GM23248 (cell line): ENCODE results near the gene CLVS2.

ENCODE experiments used
- EZH2 ChIP-seq: fragments of 200-600 bp; sonication (generic); IDR thresholded peaks from 2 replicates; pipeline ENCODE4 v1.6.1; 2018; ENCODE audit warnings: antibody characterized with exemption, mild to moderate bottlenecking; ENCODE audit not compliant: insufficient read depth, poor library complexity, severe bottlenecking
- EZH2phosphoT487 ChIP-seq: fragments of 200-600 bp; sonication (generic); IDR thresholded peaks from 2 replicates; pipeline ENCODE4 v1.6.1; 2018; ENCODE audit warnings: antibody characterized with exemption, moderate library complexity, mild to moderate bottlenecking, low read depth; ENCODE audit not compliant: insufficient read depth

DNA sequence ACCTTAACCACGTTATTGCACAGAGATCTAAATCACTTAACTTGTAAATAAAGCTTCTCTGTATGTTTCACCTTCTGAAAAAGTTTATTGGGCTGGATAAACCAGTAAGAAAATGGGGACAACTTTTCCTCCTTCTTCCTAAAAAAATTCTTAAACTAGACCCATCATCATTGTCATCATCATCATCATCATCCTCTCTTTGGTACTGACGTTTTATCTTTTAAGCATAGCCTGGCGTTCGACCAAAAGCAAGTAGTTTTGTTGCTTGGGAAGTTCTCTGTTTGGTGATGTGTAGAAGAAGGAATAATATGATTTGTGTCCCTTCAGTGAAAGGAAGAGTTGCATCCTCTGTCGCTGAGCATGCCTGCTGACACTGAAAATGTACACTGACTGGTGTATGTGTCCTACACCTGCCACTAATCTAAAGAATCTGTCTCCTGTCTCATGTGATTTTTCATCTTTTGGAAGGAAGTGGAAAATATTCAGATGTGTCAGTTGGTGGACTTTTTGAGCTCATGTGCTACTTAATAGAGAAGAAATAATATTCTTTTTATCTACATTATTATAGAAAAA lies 2.5 kb downstream of the CLVS2 start:
- TF ChIP-seq EZH2 (no peak), EZH2phosphoT487 (no peak)
